H9 (cell line): Measurements from ENCODE around the gene KCNH5. TPM values are rescaled to one million over a fixed set of nuclear protein-coding genes. Genes with fewer than 3 reads are reported as not detected.

ENCODE experiments used
- DNase-seq: peaks from one replicate; pipeline ENCODE4 v3.0.0-alpha.2; 2017
- H2AFZ ChIP-seq: one replicate; pipeline ENCODE4 v1.6.1; 2013; ENCODE audit warnings: mild to moderate bottlenecking, low read length, control low read depth, moderate library complexity
- H2AK5ac ChIP-seq: 2 replicates; pipeline ENCODE4 v1.6.1; 2013; ENCODE audit warnings: low read length, control low read depth, mixed read lengths; ENCODE audit not compliant: insufficient read length
- H2BK120ac ChIP-seq: one replicate; pipeline ENCODE4 v1.6.1; 2013; ENCODE audit warnings: low read depth, mild to moderate bottlenecking, low read length, control low read depth, inconsistent platforms; ENCODE audit not compliant: poor library complexity, severe bottlenecking
- H2BK12ac ChIP-seq: 2 replicates; pipeline ENCODE4 v1.6.1; 2013; ENCODE audit warnings: low read length, control low read depth, mixed read lengths, low read depth; ENCODE audit not compliant: insufficient read length
- H2BK15ac ChIP-seq: 2 replicates; pipeline ENCODE4 v1.6.1; 2013; ENCODE audit warnings: low read depth, low read length, control low read depth
- H2BK20ac ChIP-seq: one replicate; pipeline ENCODE4 v1.6.1; 2013; ENCODE audit warnings: low read depth, mild to moderate bottlenecking, low read length, control low read depth, inconsistent platforms; ENCODE audit not compliant: poor library complexity, severe bottlenecking
- H2BK5ac ChIP-seq: 2 replicates; pipeline ENCODE4 v1.6.1; 2013; ENCODE audit warnings: low read length, control low read depth, mixed read lengths; ENCODE audit not compliant: insufficient read length
- H3K14ac ChIP-seq: 2 replicates; pipeline ENCODE4 v1.6.1; 2013; ENCODE audit warnings: low read length, control low read depth; ENCODE audit not compliant: insufficient read depth
- H3K18ac ChIP-seq: 2 replicates; pipeline ENCODE4 v1.6.1; 2013; ENCODE audit warnings: low read depth, mild to moderate bottlenecking, mixed read lengths, low read length, control low read depth; ENCODE audit not compliant: insufficient read length
- H3K23ac ChIP-seq: 2 replicates; pipeline ENCODE4 v1.6.1; 2013; ENCODE audit warnings: low read length, control low read depth, mixed read lengths, low read depth; ENCODE audit not compliant: insufficient read length
- H3K23me2 ChIP-seq: 2 replicates; pipeline ENCODE4 v1.6.1; 2013; ENCODE audit warnings: low read depth, mild to moderate bottlenecking, mixed read lengths, low read length, control low read depth; ENCODE audit not compliant: insufficient read length, poor library complexity, severe bottlenecking
- H3K27ac ChIP-seq: 2 replicates; pipeline ENCODE4 v1.5.1; 2013; ENCODE audit warnings: low read length, control low read depth, mixed read lengths, low read depth; ENCODE audit not compliant: insufficient read length
- H3K27me3 ChIP-seq: 2 replicates; pipeline ENCODE4 v1.6.1; 2013; ENCODE audit warnings: low read length, control low read depth, inconsistent platforms; ENCODE audit not compliant: insufficient read depth
- H3K4ac ChIP-seq: 2 replicates; pipeline ENCODE4 v1.6.1; 2013; ENCODE audit warnings: low read depth, mild to moderate bottlenecking, control low read depth, inconsistent platforms, low read length, moderate library complexity
- H3K4me1 ChIP-seq: 2 replicates; pipeline ENCODE4 v1.6.1; 2013; ENCODE audit warnings: low read length, control low read depth, inconsistent platforms; ENCODE audit not compliant: insufficient read depth
- H3K4me2 ChIP-seq: 2 replicates; pipeline ENCODE4 v1.6.1; 2013; ENCODE audit warnings: low read length, control low read depth, mixed read lengths; ENCODE audit not compliant: insufficient read length, insufficient read depth
- H3K56ac ChIP-seq: 2 replicates; pipeline ENCODE4 v1.6.1; 2013; ENCODE audit warnings: low read depth, mild to moderate bottlenecking, mixed read lengths, low read length, control low read depth; ENCODE audit not compliant: insufficient read length
- H3K79me1 ChIP-seq: 2 replicates; pipeline ENCODE4 v1.6.1; 2013; ENCODE audit warnings: low read depth, mild to moderate bottlenecking, moderate library complexity, low read length, control low read depth, inconsistent platforms; ENCODE audit not compliant: insufficient read depth, poor library complexity, severe bottlenecking
- H3K79me2 ChIP-seq: 2 replicates; pipeline ENCODE4 v1.6.1; 2013; ENCODE audit warnings: low read length, control low read depth, inconsistent platforms; ENCODE audit not compliant: insufficient read depth
- H3K9ac ChIP-seq: 2 replicates; pipeline ENCODE4 v1.6.1; 2013; ENCODE audit warnings: low read length, control low read depth, mixed read lengths; ENCODE audit not compliant: insufficient read length; ENCODE audit errors: extremely low read depth
- H3K9me3 ChIP-seq: one replicate; pipeline ENCODE4 v1.6.1; 2013; ENCODE audit warnings: low read depth, low read length, inconsistent platforms; ENCODE audit not compliant: control insufficient read depth
- H3T11ph ChIP-seq: one replicate; pipeline ENCODE4 v1.6.1; 2013; ENCODE audit warnings: mild to moderate bottlenecking, low read length, control low read depth, inconsistent platforms
- H4K20me1 ChIP-seq: one replicate; pipeline ENCODE4 v1.6.1; 2013; ENCODE audit not compliant: control insufficient read depth, insufficient read length, insufficient read depth
- H4K5ac ChIP-seq: 2 replicates; pipeline ENCODE4 v1.6.1; 2013; ENCODE audit warnings: low read depth, mild to moderate bottlenecking, mixed read lengths, low read length, control low read depth; ENCODE audit not compliant: insufficient read length
- H4K8ac ChIP-seq: replicated peaks from 2 replicates; pipeline ENCODE4 v1.6.1; 2013; ENCODE audit warnings: low read length, control low read depth, mixed read lengths, low read depth; ENCODE audit not compliant: insufficient read length
- H4K91ac ChIP-seq: 2 replicates; pipeline ENCODE4 v1.6.1; 2013; ENCODE audit warnings: low read depth, mild to moderate bottlenecking, moderate library complexity, mixed read lengths, low read length, control low read depth; ENCODE audit not compliant: insufficient read length
- H3K27ac Mint-ChIP-seq, 3 experiments: 2 replicates in 2 of 3; 3 replicates in 1 of 3; pipeline ENCODE4 v1.8.0; 2020 to 2021; ENCODE audit warnings: mixed read lengths in 3 of 3, mild to moderate bottlenecking in 1 of 3, moderate library complexity in 1 of 3
- H3K27me3 Mint-ChIP-seq: 2 replicates; pipeline ENCODE4 v1.8.0; 2021; ENCODE audit warnings: low read depth, mild to moderate bottlenecking, moderate library complexity, mixed read lengths
- H3K36me3 Mint-ChIP-seq, 3 experiments: 2 replicates in 2 of 3; 3 replicates in 1 of 3; pipeline ENCODE4 v1.8.0; 2020 to 2021; ENCODE audit warnings: low read depth in 3 of 3, mixed read lengths in 3 of 3; ENCODE audit not compliant: insufficient read depth in 1 of 3
- H3K4me1 Mint-ChIP-seq, 2 experiments: 2 replicates each; pipeline ENCODE4 v1.8.0; 2020; ENCODE audit warnings: mixed read lengths in 2 of 2
- H3K4me3 Mint-ChIP-seq, 2 experiments: 2 replicates in 1 of 2; 3 replicates in 1 of 2; pipeline ENCODE4 v1.8.0; 2020 to 2021; ENCODE audit warnings: mild to moderate bottlenecking in 2 of 2, mixed read lengths in 2 of 2, moderate library complexity in 1 of 2
- H3K9me3 Mint-ChIP-seq, 2 experiments: 2 replicates in 1 of 2; 3 replicates in 1 of 2; pipeline ENCODE4 v1.8.0; 2020; ENCODE audit warnings: mild to moderate bottlenecking in 2 of 2, mixed read lengths in 2 of 2, moderate library complexity in 1 of 2
- WGBS: extraction: QIAGEN DNeasy Blood & Tissue Kit; methylation state at CpG from one replicate; pipeline ENCODE4 v1.1.7; 2013; ENCODE audit warnings: missing lambda C conversion rate, low lambda C conversion rate, mixed read lengths; ENCODE audit not compliant: insufficient read length; ENCODE audit errors: extremely low coverage; 5-methylcytosine and 5-hydroxymethylcytosine counted together
- total RNA-seq: library from RNA; stranded (reverse); gene quantifications from 2 replicates; pipeline ENCODE4 v1.2.1, GENCODE V29; 2021
- TF ChIP-seq, protein P1 (sequence below): fragments of 200-600 bp; sonication (generic); conservative IDR thresholded peaks from 3 replicates; pipeline ENCODE4 v1.8.0; 2021; ENCODE audit warnings: antibody characterized with exemption, mild to moderate bottlenecking

KCNH5 gene
- total RNA-seq, 1 experiment from 2014 or later: 0.42 TPM

DNA sequence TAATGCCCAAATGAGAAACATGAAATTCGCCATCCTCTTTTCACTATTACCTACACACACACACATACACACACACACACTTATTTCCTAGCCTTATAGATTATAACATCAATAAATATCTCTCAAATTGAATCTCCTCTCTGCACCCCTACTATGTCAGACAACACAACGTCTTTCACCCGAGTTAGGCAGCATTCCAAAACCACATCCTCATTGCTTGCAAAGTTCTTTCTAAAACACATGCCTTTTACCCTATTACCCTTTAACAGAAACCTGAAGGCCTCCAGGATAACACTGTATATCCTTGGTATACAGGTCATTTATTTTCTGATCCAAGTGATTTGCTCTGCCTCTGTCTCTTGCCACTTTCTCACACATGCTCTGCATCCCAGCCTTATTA, 56.3 kb downstream of the KCNH5 start:
- no peak overlapping the region for H4K5ac ChIP-seq
- H3K27me3 Mint-ChIP-seq: no peaks in the 10 kb centered on the region
- no peak overlapping the region for H2BK20ac ChIP-seq
- no peaks in the 10 kb centered on the region for H3K79me1 ChIP-seq
- no peak overlapping the region for H2BK12ac ChIP-seq
- no peak overlapping the region for H2AK5ac ChIP-seq
- no peak overlapping the region for H3K27ac ChIP-seq
- H3K9me3 ChIP-seq: no peaks in the 10 kb centered on the region
- no peaks in the 10 kb centered on the region for H3K23me2 ChIP-seq
- no peaks in the 10 kb centered on the region for H3K27me3 ChIP-seq
- no peak overlapping the region for H4K91ac ChIP-seq
- WGBS: no CpG with 5 or more reads among the region's 3 CpGs
- H4K8ac ChIP-seq: no peak overlapping the region
- H4K20me1 ChIP-seq: no peaks in the 10 kb centered on the region
- H3K27ac Mint-ChIP-seq: no peak overlapping the region; a peak in 1 of 7 replicates
- H3K23ac ChIP-seq: no peak overlapping the region
- no peak overlapping the region for H3K14ac ChIP-seq
- no peak overlapping the region for H3K4me3 Mint-ChIP-seq
- no peaks in the 10 kb centered on the region; the same call in 1 of the 2 replicates for H3K4me1 ChIP-seq
- peaks cover 0 to 2% (median 0%) of the 10 kb centered on the region in 3 experiments; a peak in 2 of 7 replicates for H3K36me3 Mint-ChIP-seq
- no peak overlapping the region for H3K4me2 ChIP-seq
- no peak overlapping the region for H3K56ac ChIP-seq
- H3K4ac ChIP-seq: no peak overlapping the region
- H3K9me3 Mint-ChIP-seq: no peaks in the 10 kb centered on the region
- peaks cover 7 to 9% of the 10 kb centered on the region in 2 experiments for H3K4me1 Mint-ChIP-seq
- H2BK15ac ChIP-seq: no peak overlapping the region
- no peak overlapping the region for H3K9ac ChIP-seq
- H2BK120ac ChIP-seq: no peak overlapping the region
- H3K18ac ChIP-seq: no peak overlapping the region
- H3K79me2 ChIP-seq: no peaks in the 10 kb centered on the region
- TF ChIP-seq, protein P1, sequence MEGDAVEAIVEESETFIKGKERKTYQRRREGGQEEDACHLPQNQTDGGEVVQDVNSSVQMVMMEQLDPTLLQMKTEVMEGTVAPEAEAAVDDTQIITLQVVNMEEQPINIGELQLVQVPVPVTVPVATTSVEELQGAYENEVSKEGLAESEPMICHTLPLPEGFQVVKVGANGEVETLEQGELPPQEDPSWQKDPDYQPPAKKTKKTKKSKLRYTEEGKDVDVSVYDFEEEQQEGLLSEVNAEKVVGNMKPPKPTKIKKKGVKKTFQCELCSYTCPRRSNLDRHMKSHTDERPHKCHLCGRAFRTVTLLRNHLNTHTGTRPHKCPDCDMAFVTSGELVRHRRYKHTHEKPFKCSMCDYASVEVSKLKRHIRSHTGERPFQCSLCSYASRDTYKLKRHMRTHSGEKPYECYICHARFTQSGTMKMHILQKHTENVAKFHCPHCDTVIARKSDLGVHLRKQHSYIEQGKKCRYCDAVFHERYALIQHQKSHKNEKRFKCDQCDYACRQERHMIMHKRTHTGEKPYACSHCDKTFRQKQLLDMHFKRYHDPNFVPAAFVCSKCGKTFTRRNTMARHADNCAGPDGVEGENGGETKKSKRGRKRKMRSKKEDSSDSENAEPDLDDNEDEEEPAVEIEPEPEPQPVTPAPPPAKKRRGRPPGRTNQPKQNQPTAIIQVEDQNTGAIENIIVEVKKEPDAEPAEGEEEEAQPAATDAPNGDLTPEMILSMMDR: no peak
- H3T11ph ChIP-seq: no peak overlapping the region
- no peak overlapping the region for H2BK5ac ChIP-seq
- H2AFZ ChIP-seq: no peak overlapping the region
- DNase-seq: no peak
